ENCODE results near the gene TXNDC2.

The TXNDC2 gene

DNA sequence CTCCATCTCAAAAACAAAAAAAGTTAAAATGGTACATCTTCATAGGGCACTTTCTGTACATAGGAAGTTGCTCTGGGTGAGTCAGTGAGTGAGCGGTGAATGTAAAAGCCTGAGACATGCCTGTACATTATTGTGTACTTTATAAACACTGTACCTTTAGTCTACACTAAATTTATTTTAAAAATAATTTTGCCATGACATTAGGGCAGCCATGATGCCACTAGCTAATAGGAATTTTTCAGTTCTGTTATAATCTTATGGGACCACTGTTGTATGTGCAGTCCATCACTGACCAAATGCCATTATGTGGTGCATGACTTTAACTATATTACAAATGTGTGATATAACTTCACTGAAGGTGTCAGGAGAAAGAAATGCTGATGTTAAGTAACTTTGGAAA is 11.0 kb upstream of the TXNDC2 start:
- Histone ChIP-seq H3K4me3 (no peak overlapping the region), H3K27ac (no peak overlapping the region)
- TF ChIP-seq, protein P1, sequence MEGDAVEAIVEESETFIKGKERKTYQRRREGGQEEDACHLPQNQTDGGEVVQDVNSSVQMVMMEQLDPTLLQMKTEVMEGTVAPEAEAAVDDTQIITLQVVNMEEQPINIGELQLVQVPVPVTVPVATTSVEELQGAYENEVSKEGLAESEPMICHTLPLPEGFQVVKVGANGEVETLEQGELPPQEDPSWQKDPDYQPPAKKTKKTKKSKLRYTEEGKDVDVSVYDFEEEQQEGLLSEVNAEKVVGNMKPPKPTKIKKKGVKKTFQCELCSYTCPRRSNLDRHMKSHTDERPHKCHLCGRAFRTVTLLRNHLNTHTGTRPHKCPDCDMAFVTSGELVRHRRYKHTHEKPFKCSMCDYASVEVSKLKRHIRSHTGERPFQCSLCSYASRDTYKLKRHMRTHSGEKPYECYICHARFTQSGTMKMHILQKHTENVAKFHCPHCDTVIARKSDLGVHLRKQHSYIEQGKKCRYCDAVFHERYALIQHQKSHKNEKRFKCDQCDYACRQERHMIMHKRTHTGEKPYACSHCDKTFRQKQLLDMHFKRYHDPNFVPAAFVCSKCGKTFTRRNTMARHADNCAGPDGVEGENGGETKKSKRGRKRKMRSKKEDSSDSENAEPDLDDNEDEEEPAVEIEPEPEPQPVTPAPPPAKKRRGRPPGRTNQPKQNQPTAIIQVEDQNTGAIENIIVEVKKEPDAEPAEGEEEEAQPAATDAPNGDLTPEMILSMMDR (IDR thresholded peaks at IDR 0.05): no peak
- DNase-seq (ENCODE audit: low spot score): no peak

DNA sequence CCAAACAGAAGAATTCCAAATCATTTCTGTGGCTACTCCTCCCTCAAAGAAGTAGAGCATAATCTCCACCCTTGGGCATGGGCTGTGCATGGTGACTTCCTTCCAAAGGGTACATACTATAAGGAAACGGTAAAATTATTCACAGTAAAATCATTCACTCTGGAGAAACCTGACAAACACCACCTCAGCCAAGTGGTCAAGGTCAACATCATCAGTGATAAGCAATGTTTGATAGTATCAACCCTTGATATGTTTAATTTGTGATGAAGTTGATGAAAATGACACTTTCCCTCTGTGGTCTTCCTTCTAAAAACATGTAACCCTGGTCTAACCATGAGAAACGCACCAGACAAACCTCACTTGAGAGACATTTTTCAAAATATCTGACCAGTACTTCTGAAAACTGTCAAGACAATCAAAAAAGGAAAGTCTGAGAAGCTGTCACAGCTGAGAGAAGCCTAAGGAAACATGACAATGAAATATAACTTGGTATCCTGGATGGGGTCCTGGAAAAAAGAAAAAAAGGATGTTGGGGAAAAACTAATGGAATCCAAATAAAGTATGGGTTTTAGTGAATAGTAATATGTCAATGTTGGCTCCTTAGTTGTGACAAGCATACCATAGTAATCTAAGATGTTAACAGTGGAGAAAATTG is 9.4 kb upstream of the TXNDC2 start:
- peak overlapping the region; percentile 60 for H3K4me3 ChIP-seq
- no peak for DNase-seq (ENCODE audit: low spot score)
- TF ChIP-seq, protein P1 (IDR thresholded peaks at IDR 0.05): no peak
- peak overlapping the region; percentile 59 to 65 for H3K27ac ChIP-seq

DNA sequence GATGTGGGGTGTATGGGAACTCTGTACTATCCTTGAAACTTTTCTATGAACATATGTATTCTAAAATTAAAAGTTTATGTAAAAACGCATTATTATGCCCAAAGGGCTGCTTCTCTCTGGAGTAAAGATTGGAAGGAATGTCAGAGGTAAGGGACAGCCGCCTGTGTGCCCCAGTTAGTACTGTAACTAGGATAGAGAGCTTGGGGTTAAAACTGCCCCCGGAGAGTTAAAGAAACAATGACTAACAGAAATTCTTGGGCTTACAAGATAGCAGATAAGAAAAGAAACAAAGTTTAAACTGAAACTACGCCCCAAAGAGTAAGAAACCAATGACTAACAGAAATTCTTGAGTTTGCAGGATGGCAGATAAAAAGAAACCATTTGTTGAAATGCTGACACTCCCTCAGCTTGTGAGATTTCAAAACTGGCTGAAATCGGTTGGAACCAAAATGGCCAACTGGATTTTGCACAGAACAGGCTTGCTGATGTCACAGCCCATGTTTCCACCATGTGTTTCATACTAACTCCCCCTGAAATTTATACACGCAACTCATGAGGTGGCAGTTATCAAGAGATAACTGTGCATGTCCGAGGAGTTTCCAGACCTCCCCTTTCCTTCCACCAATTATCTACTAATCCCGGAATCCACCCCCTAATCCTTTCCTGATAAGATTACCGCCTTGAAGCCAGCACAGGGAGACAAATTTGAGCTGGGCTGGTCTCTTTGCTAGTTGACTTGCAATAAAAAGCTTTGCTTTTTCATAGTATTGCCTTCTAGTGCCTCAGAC is 8.7 kb upstream of the TXNDC2 start:
- DNase-seq (ENCODE audit: low spot score): peak; percentile 83
- Histone ChIP-seq H3K27ac (peak overlapping the region; percentile 65 to 83), H3K4me3 (peak overlapping the region; percentile 60)
- TF ChIP-seq, protein P1 (IDR thresholded peaks at IDR 0.05): no peak

DNA sequence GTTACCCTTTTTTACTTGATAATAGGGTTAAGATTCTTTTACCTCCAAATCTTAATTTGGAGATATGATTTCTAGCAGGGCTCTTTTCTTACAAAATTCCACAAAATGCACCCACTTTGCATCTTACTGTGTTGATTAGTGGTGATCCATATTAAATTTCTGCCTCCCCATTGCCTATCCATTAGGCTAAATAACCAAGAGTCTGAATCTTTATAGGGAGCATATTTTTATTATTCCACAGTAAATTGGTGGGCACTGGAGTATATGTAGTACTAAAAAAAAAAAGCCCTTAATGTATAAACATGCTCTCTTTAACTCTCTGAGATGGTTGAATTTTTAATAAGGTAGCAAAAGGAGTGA is 8.1 kb upstream of the TXNDC2 start:
- TF ChIP-seq, protein P1 (IDR thresholded peaks at IDR 0.05): no peak
- peak overlapping the region; percentile 65 to 83 for H3K27ac ChIP-seq
- DNase-seq (ENCODE audit: low spot score): no peak
- H3K4me3 ChIP-seq: peak overlapping the region; percentile 60

DNA sequence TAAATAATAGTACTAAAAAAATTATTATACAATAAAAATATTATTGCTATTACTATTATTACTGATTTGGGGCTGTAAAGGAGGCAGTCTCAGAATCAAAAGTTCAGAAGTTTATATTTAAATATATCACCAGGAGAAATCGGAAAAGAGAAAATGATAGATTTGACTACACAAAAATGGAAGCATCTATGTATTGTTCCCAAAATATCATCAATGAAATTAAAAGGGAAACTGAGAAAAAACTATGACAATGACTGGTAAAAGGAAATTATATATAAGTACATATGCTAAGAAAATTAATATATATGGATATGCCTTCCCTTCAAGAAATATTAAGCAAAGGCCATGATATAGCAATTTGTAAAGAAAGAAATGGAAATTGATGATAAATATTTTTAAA is 7.7 kb upstream of the TXNDC2 start:
- Histone ChIP-seq H3K27ac (no peak overlapping the region), H3K4me3 (no peak overlapping the region)
- no peak for DNase-seq (ENCODE audit: low spot score)
- TF ChIP-seq, protein P1 (IDR thresholded peaks at IDR 0.05): no peak

DNA sequence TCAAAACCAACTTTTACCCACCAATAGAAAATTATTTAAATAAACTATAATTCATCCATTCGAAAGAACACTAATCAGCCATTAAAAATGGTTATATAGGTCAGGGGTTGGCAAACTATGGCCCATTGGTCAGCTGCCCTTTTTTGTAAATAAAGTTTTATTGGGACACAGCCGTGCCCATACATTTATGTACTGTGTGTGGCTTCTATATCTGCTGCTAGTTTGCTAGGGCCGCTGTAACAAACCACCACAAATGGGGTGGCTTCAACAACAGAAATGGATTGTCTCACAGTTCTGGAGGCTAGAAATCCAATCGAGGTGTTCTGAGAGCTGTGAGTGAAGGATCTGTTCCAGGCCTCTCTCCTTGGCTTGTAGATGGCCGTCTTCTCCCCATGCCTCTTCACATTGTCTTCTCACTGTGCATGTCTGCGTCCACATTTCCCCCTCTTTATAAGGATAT is 7.0 kb upstream of the TXNDC2 start:
- H3K27ac ChIP-seq: no peak overlapping the region
- H3K4me3 ChIP-seq: no peak overlapping the region
- TF ChIP-seq, protein P1 (IDR thresholded peaks at IDR 0.05): no peak
- DNase-seq (ENCODE audit: low spot score): no peak

DNA sequence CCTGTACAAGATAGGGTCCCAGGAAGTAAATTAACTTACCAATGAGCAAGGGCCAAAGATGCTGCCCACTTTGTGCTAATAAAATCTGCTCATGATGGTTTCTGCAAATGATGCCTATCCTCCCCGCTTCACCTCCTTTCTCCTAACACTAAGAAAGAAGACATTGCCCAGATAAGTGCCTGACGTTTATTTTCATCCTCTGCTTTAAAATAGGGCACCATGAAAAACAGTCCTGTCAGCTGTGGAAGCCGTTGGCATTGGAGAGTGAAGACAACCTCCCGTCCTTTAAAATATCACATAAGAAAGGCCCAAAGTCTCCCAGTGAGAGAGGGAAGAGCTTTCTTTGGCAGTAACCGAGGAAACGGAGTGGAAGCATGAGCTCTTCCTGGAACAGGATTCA is 1.7 kb upstream of the TXNDC2 start:
- no peak for DNase-seq (ENCODE audit: low spot score)
- no peak overlapping the region for H3K27ac ChIP-seq
- H3K4me3 ChIP-seq: no peak overlapping the region
- TF ChIP-seq, protein P1 (IDR thresholded peaks at IDR 0.05): no peak

All from coronary artery (tissue), 2 donors.